GM18511 (cell line): ENCODE measurements around the gene ATP5F1D.

ENCODE experiments used
- ATAC-seq: cut with Tn5 transposase; IDR thresholded peaks from one replicate; pipeline ENCODE4 v1.9.1; 2021; ENCODE audit warnings: mild to moderate bottlenecking, moderate library complexity; ENCODE audit not compliant: unreplicated experiment

The ATP5F1D gene

GRCh38 chr19:1278713-1279660 lies 37.4 kb downstream of the ATP5F1D start:
- no peak for ATAC-seq

GRCh38 chr19:1279782-1280341 lies 38.3 kb downstream of the ATP5F1D start:
- ATAC-seq = no peak

GRCh38 chr19:1280636-1281568 lies 39.4 kb downstream of the ATP5F1D start:
- no peak for ATAC-seq

- no peak for ATAC-seq
These were observed 40.2 kb downstream of the ATP5F1D start for GRCh38 chr19:1281569-1282287.

- no peak for ATAC-seq
These were observed 41.1 kb downstream of the ATP5F1D start for GRCh38 chr19:1282588-1283206.

GRCh38 chr19:1283207-1283916 lies 41.8 kb downstream of the ATP5F1D start:
- ATAC-seq = no peak

GRCh38 chr19:1283917-1284292 lies 42.4 kb downstream of the ATP5F1D start:
- no peak for ATAC-seq

GRCh38 chr19:1284293-1284978 lies 42.9 kb downstream of the ATP5F1D start:
- no peak for ATAC-seq

GRCh38 chr19:1284979-1285736 lies 43.6 kb downstream of the ATP5F1D start:
- no peak for ATAC-seq

- ATAC-seq = no peak
These were observed 44.3 kb downstream of the ATP5F1D start, which contains the start of gene EFNA2 for GRCh38 chr19:1285737-1286360. Gene EFNA2 (plus strand): TSS chr19:1285873. CDS start chr19:1286169, 296 bp downstream.

GRCh38 chr19:1286487-1287353 lies 45.2 kb downstream of the ATP5F1D start:
- no peak for ATAC-seq

- ATAC-seq = no peak
These were observed 46.0 kb downstream of the ATP5F1D start for GRCh38 chr19:1287354-1288225.

GRCh38 chr19:1288226-1288612 lies 46.7 kb downstream of the ATP5F1D start:
- no peak for ATAC-seq

- no peak for ATAC-seq
These were observed 47.5 kb downstream of the ATP5F1D start for GRCh38 chr19:1288833-1289685.

GRCh38 chr19:1289686-1290025 lies 48.1 kb downstream of the ATP5F1D start:
- no peak for ATAC-seq
